Fibroblast of the conjunctiva (primary cell): ENCODE measurements around the gene PXYLP1.

Experiments used
- DNase-seq: peaks from one replicate; pipeline ENCODE4 v3.0.0-alpha.2; 2010; ENCODE audit warnings: low read depth

The PXYLP1 gene

GRCh38 chr3:141249041-141249440 is 17.4 kb downstream of the PXYLP1 start:
- DNase-seq, result no peak

DNA sequence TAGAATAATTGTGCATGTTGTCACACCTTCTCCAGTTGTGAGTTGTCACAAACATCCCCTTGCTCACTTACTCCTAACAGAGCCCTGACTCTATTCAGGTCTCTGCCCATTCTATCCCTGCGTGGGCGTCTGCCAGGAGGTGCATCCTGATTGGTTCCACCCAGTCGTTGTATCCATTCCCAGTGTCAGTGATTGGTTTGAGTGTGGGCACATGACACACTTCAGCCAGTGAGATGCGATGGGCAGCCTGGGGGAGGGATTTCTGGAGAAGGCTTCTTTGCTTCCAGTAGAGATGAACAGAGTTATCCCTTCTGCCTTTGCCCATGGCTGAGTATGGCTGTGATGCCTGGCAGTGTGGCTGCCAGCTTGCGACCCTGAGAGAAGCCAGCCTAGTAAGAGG is 18.7 kb downstream of the PXYLP1 start:
- DNase-seq, result no peak

DNA sequence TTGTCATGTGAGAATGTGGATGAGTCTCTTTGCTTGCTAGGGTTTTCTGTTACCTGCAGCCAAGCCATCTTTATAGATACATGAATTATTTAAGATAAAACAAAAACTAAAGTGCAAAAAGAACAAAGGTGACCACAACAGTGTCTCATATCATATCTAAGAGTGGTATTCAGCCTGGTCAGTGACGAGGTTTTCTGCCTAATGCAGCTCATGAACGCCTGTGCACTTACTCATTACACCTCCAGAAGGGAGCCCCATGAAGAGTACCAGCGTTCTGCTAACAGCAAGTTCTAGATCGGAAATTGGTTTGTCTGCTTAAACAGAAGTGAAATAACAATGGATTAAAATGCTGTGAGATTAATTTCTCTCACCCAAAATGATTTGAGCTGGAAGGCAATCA is 19.2 kb downstream of the PXYLP1 start:
- DNase-seq, result no peak

GRCh38 chr3:141253326-141253725 is 21.7 kb downstream of the PXYLP1 start:
- DNase-seq, result no peak

DNA sequence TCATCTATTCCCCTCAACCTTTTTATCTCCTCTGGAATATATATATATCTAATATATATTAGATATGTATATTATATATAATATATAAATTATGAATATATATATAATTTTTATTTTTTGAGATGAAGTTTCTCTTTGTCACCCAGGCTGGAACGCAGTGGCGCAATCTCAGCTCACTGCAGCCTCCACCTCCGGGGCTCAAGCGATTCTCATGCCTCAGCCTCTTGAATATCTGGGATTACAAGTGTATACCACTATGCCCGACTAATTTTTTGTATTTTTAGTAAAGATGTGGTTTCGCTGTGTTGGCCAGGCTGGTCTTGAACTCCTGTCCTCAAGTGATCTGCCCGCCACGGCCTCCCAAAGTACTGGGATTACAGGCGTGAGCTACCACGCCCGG is 22.2 kb downstream of the PXYLP1 start:
- DNase-seq, result no peak

DNA sequence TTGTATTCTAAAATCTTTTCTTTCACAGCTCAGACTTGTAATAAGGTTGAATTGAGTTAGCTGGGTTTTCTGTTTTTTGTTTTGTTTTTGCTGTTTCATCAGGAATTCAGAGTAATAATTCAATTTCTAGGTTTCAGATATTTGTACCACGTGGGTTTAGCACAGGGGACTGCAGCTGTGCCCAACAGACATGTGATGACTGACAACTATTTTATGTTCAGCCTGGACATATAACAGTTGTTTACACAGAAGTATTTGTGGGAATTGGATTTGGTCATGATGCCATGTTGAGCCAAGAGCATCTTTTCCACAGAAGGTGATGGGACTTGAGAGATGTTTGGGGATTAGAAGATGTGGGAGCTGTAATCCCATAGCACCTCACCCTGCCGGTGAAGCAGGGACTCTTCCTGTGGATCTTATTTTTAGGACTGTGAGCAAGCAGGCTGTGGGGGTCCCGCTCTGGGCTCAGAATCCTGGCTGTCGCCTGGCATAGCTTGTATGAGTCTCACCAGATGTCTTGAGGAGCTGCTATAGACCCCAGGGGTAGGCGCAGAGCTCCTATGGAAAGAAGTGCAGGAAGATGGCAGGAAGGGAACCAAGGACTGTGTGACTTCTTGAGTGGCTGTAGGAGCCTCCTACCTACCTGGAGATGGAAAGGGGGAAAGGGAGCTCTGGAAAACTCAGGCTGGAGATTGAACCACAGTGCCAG is 23.7 kb downstream of the PXYLP1 start:
- DNase-seq, result no peak

- DNase-seq, result no peak
Measured at GRCh38 chr3:141255846-141256261, 24.2 kb downstream of the PXYLP1 start.

GRCh38 chr3:141256820-141257219 is 25.2 kb downstream of the PXYLP1 start:
- DNase-seq, result no peak

DNA sequence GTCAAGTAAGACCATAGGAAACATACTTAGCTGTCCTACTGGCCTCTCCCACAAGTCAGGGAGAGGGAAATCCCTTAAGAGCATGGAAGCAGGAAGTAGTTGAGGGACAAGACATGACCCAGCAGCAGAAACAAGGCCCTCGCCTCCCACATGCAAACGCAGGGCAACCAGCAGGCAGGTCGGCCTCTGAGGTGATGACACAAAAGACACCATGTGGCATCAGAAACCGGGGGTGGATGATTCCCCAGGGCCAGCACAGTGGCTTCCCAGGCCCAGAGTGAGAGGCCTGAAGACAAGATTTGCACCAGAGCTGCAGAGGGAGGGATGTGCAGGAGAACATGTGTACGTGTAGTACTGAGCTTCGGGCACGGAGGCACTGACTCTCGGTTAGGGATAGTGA is 26.3 kb downstream of the PXYLP1 start:
- no peak for DNase-seq

DNA sequence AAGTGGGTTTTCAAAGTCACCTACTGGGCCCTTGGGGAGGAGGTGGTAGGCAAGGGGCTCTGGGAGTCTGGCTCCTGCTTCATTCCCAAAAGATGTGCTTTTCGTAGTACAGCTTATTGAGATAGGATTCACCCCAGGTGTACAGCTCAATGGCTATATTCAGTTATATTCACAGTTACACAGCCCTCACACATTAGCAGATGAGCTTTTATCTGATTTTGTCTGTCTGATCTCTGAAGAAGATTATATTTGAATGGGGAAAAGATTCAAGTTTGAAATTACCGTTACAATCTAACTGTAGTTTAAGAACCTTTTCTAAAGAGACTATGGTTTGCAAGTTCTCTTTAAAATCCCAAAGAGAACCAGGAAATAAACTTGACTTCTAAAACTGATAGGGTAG is 27.3 kb downstream of the PXYLP1 start:
- no peak for DNase-seq

GRCh38 chr3:141259821-141260629 is 28.4 kb downstream of the PXYLP1 start:
- no peak for DNase-seq

- DNase-seq, result no peak
Measured at GRCh38 chr3:141260630-141260927, 29.0 kb downstream of the PXYLP1 start.

DNA sequence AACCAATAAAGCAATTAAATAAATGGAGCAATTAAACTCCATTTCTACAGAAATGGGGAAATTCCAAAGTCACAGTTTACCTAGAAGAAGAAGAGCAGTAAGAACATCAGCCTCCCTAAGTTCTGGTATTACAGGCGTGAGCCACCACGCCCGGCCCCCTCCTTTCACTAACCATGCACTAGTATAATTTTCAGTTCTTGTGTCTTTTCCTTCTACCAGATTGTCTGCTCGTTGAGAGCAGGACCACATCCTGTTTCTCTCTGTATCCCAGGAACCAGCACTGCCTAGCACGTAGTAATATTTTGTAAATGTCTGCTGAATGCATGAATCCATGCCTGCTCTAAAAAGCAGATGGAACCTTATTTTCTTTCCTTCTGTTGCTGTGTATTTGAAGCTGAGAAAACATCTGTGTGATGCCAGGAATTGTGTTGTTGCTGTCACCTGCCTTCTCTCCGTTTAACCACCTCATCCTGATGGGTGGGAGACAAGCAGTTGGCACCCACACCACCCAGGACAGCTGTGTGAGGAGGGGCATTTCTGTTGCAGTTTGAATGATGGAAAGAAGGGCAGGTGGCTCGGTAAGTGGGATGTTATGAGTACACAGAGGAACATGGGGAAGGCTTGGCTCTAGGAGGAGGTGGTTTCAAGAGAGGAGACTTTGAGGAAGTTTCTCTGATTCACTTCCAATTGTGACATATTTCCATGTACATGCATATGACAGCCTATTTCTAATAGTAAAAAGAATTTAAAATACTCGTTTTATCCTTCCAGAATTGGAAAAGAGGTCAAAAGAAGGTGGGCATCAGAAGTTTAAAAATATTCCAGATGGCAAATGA is 30.1 kb downstream of the PXYLP1 start:
- DNase-seq, result no peak

GRCh38 chr3:141262308-141262705 is 30.7 kb downstream of the PXYLP1 start:
- no peak for DNase-seq

DNA sequence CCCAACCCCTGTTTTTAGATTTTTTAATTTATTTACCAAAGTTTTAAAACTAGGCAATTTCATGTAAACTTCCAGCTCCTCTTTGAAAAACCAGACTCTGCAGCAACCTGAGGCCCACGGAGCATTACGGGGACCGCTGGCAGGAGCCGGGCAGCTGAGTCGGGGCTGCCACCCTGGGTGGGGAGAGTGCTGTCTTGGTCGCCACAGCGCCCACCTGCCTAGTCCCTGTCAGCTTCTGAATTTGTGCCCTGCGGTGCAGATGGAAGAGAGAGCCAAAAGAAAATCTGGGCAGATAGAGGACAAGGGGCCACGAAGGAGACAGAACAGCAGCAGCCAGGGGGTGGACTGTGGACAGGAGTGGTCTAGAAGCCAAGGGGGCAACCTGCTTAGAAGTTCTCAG is 34.6 kb downstream of the PXYLP1 start:
- DNase-seq, result no peak

DNA sequence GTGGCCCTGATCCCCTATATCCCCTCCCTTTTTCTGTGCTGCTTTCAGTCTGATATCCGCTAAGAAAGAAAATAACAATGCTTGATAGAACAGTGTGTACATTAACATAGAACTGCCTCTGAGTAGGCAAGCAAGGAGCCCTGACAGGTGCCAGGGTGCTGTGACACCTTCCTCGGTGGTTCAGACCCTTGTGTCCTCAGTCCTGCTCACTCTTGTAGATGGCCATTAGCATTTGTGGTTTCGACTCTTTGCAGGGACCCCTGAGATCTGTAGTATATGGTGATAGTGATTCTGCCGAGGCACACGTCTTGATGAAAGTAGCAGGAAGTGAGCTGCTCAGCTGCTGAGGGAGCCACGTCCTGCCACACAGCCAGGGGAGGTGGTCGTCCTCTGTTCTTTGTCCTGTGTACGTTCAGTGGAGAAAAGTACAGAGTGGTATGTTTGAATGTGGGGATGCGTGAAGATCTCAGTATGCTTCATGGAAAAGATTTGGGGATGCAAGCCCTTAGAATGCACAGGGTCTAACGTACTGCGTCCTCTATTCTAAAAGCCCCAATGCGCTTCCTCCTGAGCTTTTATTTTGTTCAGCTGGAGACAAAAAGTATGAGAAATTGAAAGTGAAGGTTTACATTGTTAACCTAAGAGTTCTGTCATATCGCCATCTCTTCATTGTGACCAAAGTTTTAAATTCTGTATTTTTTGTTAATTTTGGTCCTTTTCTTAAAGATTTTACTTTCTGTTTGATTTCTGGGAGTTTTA is 35.4 kb downstream of the PXYLP1 start:
- no peak for DNase-seq

DNA sequence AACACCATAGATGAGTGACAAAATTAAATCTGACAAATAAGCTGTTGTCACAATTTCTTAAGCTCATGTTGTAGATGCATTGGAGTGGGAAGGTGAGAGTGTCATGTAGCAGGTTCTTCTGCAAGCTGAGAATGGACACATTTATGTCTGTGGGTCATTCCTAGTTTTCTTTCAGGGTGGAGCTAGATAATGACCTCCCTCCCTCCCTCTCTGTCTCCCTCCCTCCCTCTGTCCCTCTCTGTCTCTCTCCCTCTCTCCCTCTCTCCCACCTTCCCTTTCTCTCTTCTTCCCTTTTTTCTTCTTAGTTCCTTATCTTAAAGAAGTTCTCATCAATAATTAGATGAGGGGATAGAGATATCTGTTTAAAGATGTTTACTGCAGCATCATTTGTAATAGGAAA is 36.0 kb downstream of the PXYLP1 start:
- DNase-seq, result no peak

DNA sequence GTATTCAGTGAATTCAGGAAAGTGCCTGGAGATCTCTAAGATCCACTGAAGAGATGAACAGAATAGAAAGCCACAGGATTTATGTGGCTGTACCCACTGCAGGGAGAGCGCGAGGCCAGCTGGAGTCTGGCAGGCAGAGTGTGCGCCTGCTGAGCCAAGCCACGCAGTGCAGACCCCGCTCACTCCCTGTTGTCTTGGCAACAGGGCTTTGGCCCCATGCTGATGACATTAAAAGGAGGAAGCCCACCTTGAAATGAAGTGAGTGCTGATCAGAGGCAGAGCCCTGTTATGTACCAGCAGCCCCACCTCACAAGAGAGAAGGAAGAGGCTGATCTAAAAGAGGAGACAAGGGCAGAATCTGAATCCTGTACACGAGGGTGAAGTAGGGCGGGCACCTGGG is 36.7 kb downstream of the PXYLP1 start:
- DNase-seq, result no peak

- no peak for DNase-seq
Measured at GRCh38 chr3:141268791-141269190, 37.2 kb downstream of the PXYLP1 start.

DNA sequence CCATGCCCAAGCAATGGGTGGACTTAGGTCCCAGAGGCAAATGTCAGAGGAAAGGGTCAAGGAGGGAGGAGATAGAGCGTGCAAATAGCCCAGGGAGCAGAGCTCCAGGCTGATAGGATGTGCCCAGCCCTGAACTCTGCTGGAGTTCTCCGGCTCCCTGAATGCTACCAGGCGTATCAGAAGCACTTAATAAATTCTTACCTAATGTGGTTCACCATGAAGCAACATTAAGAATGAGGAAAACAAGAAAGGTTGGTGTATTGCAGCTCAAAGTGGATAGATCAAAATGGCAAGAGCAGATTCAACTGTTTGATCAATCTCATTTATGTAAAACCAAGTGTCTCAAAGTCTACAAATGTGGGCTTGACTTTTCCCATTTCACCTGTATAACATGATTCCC is 38.3 kb downstream of the PXYLP1 start:
- no peak for DNase-seq

DNA sequence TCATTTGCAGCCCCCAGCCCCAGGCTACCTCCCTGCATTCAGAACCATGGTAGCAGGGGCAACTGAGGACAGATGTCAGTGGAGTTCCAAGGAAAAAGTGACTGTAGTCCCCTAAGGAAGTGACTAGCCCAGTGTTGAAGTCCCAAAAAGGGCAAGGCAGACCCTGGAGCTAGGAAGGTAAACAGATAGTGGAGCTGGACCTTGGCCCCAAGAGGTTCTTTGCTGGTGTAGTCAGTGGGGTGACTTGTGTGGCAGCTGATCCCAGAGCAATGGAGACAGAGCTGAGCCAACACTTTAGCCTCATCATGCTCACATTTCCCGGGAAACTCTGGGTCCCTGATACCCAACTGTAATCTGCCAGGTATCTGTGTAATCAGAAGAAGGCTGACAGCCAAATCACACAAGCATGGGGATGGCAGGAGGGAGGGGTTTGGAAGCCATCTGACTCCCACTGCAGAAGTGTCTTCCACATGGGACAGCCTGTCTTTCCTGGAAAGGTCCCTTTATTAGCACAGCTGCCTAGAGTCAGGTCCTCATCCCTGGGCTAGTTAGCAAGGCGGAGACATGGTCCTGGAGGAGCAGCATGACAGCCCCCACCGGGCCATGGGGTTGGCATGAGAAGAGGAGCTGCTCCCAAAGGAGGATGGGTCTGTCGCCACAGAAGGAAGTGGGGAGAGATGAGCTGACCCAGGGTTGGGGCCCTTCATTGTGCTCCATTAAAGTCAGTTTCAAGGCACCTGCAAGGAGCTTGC is 39.8 kb downstream of the PXYLP1 start:
- no peak for DNase-seq
